Fibroblast of the aortic adventitia (primary cell): Measurements from ENCODE around the gene UGT1A3. TPM values are rescaled to one million over a fixed set of nuclear protein-coding genes. Genes with fewer than 3 reads are reported as not detected.
A peak's percentile ranks its signal among the peaks of the same experiment; 100 is the strongest.

ENCODE experiments used
- DNase-seq: peaks from one replicate; pipeline ENCODE4 v3.0.0-alpha.2; 2010; ENCODE audit warnings: low read depth
- H3K4me3 ChIP-seq: 2 replicates; pipeline ENCODE4 v1.5.1; 2011; ENCODE audit warnings: low read depth, mild to moderate bottlenecking, control low read depth, low read length, moderate library complexity
- total RNA-seq: library from RNA; depleted of rRNA; stranded (reverse); fragments of >200 nt; gene quantifications from 2 replicates; pipeline ENCODE4 v1.2.3, GENCODE V29; 2012; ENCODE audit warnings: low replicate concordance
- TF ChIP-seq, protein P1 (sequence below): IDR thresholded peaks from 2 replicates; pipeline ENCODE4 v1.5.1; 2011; ENCODE audit warnings: mild to moderate bottlenecking, low read length, control low read depth, inconsistent platforms; ENCODE audit not compliant: insufficient read depth

The UGT1A3 gene
- total RNA-seq, 1 donor: not detected

GRCh38 chr2:233815861-233816260 lies 87.0 kb downstream of the UGT1A3 start:
- TF ChIP-seq, protein P1, sequence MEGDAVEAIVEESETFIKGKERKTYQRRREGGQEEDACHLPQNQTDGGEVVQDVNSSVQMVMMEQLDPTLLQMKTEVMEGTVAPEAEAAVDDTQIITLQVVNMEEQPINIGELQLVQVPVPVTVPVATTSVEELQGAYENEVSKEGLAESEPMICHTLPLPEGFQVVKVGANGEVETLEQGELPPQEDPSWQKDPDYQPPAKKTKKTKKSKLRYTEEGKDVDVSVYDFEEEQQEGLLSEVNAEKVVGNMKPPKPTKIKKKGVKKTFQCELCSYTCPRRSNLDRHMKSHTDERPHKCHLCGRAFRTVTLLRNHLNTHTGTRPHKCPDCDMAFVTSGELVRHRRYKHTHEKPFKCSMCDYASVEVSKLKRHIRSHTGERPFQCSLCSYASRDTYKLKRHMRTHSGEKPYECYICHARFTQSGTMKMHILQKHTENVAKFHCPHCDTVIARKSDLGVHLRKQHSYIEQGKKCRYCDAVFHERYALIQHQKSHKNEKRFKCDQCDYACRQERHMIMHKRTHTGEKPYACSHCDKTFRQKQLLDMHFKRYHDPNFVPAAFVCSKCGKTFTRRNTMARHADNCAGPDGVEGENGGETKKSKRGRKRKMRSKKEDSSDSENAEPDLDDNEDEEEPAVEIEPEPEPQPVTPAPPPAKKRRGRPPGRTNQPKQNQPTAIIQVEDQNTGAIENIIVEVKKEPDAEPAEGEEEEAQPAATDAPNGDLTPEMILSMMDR: no peak
- H3K4me3 ChIP-seq: no peak overlapping the region
- DNase-seq: peak; percentile 41

DNA sequence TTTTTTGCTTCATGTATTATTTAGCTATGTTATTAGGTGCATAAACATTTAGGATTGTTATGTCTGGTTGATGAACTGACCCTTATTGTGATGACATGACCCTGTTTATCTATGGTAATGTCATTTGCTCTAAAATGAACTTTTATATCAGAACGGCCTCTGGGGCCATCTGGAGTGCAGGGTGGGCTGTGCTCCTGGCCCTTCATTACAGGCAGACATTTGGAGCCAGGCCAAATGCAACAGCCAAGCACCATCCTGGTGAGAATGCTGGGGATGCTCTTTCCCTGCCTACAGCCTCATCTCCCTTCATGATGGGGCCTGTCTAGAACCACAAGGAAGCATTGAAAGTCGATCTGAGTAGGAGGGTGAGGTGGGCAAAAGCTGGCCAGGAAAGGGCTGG lies 87.5 kb downstream of the UGT1A3 start:
- TF ChIP-seq, protein P1: no peak
- DNase-seq: no peak
- no peak overlapping the region for H3K4me3 ChIP-seq

DNA sequence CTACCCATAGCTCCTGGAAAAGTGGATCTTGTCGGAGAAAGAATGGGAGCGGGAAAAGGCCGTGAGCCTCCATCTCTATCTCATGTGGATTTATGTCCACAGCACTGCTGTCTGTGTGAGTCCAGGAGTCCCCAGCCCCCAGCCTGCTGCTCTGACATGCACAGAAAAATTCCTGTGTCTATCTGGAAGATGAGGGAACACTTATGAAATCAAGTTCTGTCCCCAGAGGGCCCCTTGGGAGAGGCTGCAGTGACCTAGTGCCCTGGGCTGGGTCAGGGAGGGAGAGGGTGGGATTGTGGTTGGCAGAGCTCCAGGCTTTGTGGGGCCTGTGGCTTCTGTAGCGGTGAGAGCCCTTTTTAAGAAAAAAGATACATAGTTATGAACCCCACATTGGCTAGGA lies 87.9 kb downstream of the UGT1A3 start:
- H3K4me3 ChIP-seq: no peak overlapping the region
- no peak for DNase-seq
- TF ChIP-seq, protein P1: no peak

DNA sequence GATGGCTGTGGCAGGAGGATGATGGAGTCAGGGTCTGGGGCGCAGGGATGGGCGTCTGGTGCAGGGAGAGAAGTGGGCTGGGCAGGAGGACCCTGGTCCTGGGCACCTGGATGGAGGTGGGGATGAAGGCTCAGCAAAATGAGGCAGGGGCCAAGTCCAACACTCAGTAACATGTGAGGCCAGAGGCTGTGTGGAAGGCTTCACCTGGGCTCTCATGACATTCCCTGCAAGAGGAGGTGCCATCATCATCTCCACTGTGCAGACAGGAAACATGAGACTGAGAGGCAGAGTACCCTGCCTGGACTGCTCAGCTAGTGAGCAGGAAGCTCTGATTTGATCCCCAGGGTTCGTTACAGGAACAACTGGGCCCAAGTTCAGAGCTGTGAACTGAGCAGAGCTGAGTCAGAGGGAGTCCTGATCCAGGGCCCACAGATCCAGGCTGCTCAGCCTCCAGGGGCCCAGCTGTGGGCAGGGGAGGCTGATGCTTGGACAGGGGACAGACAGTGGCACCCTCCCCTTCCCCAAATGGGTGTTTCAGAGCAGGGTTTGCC lies 88.6 kb downstream of the UGT1A3 start:
- TF ChIP-seq, protein P1: no peak
- DNase-seq: peak; percentile 40
- H3K4me3 ChIP-seq: no peak overlapping the region

DNA sequence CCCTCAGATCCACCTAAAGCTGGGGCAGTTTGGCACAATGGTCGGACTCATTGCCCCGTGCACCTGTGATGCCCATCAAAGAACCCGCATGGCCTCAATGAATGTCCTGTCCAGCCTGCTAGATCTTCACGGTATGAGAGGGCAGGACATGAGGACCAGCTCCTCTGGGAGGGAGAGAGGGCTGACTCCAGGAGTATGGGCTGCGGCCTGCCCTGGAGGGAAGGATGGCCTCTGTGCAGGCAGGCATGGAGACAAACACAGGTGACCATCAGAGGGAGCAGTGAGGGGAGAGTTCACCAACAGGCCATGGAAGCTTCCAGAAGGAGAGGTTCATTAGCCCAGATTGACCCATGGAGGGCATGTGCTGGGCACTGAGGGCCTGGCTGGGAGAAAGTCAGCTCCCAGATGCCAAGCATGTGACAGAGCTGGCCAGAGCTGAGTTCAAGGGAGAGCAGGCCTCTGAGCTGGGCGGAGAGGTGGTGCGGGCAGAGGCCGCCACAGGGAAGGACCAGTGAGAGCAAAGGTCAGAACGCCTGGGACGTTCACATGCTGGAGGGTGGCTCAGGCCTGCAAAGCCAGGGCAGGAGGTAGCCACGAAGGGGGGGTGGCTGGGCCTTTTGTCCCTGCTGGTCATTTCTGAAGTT lies 89.3 kb downstream of the UGT1A3 start:
- H3K4me3 ChIP-seq: no peak overlapping the region
- no peak for DNase-seq
- TF ChIP-seq, protein P1: no peak

- H3K4me3 ChIP-seq: no peak overlapping the region
- DNase-seq: no peak
- TF ChIP-seq, protein P1: no peak
Observed at GRCh38 chr2:233818639-233819621, 90.1 kb downstream of the UGT1A3 start.
